Measurements from ENCODE around the gene MEAK7.
A peak's percentile ranks its signal among the peaks of the same experiment; 100 is the strongest.
"Not testable (repeated sequence)": the region's sequence is repeated elsewhere in the genome, so short reads cannot be mapped to it uniquely, and the experiment has no call there.

Gene MEAK7

DNA sequence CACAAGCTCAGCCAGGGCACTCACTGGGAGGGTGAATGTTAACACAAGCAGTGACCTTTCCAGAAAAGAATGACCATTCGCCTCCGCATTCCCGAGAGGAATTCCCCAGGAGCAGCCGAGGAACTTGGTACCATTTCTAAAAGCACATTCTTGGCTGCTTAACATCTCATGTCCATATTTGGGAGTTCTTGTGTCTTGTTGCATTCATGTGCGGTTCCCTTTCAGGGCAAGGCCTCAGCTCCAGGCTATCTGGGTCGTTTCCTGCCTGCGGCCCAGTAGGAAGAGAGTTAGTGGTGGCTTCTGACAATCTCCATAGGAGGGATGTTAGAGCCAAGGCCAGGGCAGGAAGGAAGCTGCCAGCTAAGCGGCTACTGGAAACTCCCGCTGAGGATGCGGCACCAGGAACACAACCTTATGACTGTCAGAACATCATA, 27.8 kb upstream of the MEAK7 start:
- no peak for TF ChIP-seq CTCF (conservative IDR thresholded peaks at IDR 0.05; ENCODE audit: low read length)
- no peak overlapping the region for H3K4me3 ChIP-seq (ENCODE audit: low read length)
- peak; percentile 98 for DNase-seq (ENCODE audit: low read depth)

- no peak for TF ChIP-seq CTCF (conservative IDR thresholded peaks at IDR 0.05; ENCODE audit: low read length)
- DNase-seq (ENCODE audit: low read depth) = no peak
- H3K4me3 ChIP-seq (ENCODE audit: low read length) = no peak overlapping the region
Measured at GRCh38 chr16:84531671-84532111, 27.2 kb upstream of the MEAK7 start.

DNA sequence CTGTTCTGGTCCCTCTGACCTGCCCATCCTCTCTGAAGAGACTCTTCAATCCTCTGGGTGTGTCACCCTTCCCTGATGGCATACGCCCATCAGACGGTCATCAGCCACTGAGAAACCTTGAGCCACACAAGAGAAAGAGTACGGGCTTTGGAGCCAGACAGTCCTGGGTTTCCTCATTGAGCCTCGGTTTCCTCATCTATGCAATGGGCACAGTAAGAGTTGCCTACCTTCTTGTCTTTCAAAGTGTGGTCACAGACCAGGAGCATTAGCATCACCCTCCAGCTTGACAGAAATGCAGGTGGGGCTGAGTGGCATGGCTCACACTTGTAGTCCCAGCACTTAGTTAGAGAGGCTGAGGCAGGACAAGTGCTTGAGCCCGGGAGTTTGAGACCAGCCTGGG, 26.1 kb upstream of the MEAK7 start:
- TF ChIP-seq CTCF (conservative IDR thresholded peaks at IDR 0.05; ENCODE audit: low read length) = no peak
- DNase-seq (ENCODE audit: low read depth) = no peak
- no peak overlapping the region for H3K4me3 ChIP-seq (ENCODE audit: low read length)

DNA sequence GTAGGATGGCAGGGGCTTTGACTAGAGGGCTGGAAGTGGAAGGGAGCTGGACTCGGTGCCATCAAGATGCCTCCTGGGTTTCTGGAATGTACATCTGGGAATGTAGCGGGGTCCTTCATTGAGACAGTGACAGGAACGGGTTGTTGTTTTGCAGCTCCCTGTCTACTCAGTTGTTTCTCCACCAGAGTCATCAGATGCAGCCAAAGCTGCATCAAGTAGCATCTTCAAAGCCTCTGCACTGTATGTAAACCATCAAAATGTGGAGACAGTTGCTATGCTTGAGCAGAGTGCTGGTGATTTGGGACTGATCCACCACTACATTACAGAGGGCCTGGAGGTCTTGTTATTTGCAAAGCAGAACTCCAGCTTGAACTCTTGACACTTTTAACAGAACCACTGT, 25.1 kb upstream of the MEAK7 start:
- no peak for DNase-seq (ENCODE audit: low read depth)
- no peak for TF ChIP-seq CTCF (conservative IDR thresholded peaks at IDR 0.05; ENCODE audit: low read length)
- no peak overlapping the region for H3K4me3 ChIP-seq (ENCODE audit: low read length)

GRCh38 chr16:84528322-84528721, 23.9 kb upstream of the MEAK7 start:
- H3K4me3 ChIP-seq (ENCODE audit: low read length) = no peak overlapping the region
- TF ChIP-seq CTCF (conservative IDR thresholded peaks at IDR 0.05; ENCODE audit: low read length) = no peak
- DNase-seq (ENCODE audit: low read depth) = no peak

GRCh38 chr16:84527532-84528269, 23.2 kb upstream of the MEAK7 start:
- no peak for DNase-seq (ENCODE audit: low read depth)
- TF ChIP-seq CTCF (conservative IDR thresholded peaks at IDR 0.05; ENCODE audit: low read length) = no peak
- H3K4me3 ChIP-seq (ENCODE audit: low read length) = no peak overlapping the region

DNA sequence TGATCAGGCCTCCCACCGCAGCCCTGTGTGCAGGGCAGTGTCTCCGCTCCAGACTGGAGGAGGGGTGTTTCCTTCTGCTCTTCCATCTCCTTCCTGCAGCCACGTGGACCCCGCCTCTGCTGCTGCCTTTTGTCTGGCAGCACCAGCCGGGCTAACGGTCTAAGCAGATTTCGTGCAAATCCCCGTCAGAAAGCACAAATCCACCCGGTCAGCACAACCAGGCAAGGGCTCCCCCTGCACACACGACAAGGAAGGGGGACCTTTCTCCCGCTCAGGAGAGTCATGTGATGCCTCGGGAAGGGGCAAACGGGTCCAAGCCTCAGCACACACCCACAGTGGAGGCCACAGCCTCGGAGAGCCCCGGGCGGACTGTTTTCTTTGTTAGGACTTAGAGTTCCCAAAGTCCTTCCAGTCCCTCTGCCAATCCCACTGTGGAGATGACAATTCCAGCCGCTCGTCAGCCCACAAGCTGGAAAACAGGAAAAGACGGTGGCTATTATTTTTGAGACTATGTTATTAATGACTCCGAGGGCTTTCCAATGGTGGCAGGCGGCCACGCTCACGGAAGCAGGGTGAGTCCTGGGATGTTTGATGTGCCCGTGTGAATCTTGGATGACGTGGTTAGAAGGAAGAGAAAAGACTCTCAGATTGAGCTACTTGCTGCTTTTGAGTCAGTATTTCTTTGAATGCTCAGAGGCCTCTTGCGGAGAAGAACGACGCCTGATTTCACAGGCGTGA, 22.5 kb upstream of the MEAK7 start:
- peak; percentile 63 for DNase-seq (ENCODE audit: low read depth)
- TF ChIP-seq CTCF (conservative IDR thresholded peaks at IDR 0.05; ENCODE audit: low read length) = no peak
- no peak overlapping the region for H3K4me3 ChIP-seq (ENCODE audit: low read length)

DNA sequence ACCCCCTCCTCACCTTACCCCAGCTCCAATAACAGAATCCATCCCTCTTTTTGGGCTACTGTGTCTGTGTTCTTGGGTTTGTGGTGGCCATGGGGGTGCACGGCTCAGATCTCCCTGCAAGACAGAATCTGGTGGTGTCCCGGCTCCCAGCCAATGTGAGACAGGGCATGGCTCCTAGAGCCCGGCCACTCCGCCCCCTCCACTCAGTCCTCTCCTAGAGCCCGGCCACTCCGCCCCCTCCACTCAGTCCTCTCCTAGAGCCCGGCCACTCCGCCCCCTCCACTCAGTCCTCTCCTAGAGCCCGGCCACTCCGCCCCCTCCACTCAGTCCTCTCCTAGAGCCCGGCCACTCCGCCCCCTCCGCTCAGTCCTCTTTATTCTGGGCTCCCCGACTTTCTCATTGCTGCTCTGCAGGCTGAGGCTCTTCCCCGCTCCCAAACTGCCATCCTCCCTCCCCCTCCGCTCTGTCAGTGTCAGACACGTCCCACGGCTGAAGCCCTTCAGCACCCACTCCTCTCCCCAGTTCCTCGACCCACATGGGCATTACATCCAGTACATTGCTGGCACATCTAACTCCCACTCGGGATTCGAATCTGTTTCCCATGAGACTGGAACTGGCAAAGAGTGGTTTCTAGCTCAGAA, 20.6 kb upstream of the MEAK7 start:
- H3K4me3 ChIP-seq (ENCODE audit: low read length); DNase-seq (ENCODE audit: low read depth): not testable (repeated sequence)

Measured in AG10803 (cell line).